Measurements from ENCODE around the gene PABPC4L.

The PABPC4L gene

DNA sequence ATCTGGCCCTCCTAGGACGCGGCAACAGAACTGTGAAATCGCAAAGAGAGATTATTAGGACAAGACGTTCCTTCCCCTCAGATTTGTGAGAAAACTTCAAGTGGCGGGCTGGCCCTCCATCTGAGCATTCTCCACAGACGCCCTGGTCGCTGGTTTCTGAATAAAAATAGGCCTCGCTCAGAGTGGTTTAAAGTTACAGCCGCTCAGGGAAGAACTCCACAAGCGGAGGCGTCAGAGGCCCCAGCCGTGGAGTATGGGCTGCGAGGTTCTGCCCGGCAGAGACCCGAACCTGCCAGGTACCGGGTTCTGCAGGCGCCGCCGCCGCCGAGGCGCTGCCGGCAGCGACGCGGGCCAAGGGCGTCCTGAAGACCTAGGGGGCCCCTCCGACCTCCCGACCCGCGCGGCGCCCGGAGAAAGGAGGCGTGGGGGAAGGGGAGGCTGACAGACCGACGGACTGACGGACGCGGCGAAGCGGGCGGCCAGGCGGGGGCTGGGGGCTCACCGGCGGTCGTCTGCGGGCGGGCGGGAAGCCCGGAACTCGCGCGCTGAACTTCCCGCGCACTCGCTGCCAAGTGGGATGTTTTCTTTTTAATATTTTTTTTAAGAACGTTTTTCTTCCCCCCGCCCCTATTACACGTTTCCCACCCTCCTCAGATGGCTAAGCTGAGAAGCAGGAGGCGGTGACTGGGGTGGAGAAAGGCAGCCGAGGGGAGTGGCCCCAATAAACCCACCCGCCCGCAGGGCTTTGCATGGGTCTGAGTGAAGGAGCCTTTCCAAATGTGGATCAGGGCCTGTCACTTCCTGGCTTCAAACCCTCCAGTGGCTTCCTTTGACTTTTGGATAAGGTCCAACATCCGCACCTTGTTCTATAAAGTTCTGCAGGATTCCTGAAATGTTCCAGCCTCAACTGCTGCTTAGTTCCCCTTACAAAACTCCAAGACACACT, at the start of gene PABPC4L:
PABPC4L (minus strand) TSS at position 574 of the 946 bp plus-strand sequence. CDS start 770 bp downstream, outside the sequence.
- Histone ChIP-seq H2AFZ (peak within 1 kb of the TSS; percentile 84), H3K4me1 (no peaks in the 10 kb centered on the region), H3K4me2 (ENCODE audit: low read length) (peak within 1 kb of the TSS; percentile 54), H3K79me2 (no peaks in the 10 kb centered on the region), H3K27ac (peak within 1 kb of the TSS; percentile 67), H3K36me3 (ENCODE audit: control insufficient read depth, insufficient read depth, low read length) (no peaks in the 10 kb centered on the region), H3K27me3 (ENCODE audit: control insufficient read depth, insufficient read depth, low read length) (no peaks in the 10 kb centered on the region), H3K4me3 (ENCODE audit: low read depth, low read length) (peak within 1 kb of the TSS; percentile 63), H3K9ac (peak within 1 kb of the TSS; percentile 37), H3K9me3 (ENCODE audit: control insufficient read depth, low read length) (no peaks in the 10 kb centered on the region)
- TF ChIP-seq, protein P1, sequence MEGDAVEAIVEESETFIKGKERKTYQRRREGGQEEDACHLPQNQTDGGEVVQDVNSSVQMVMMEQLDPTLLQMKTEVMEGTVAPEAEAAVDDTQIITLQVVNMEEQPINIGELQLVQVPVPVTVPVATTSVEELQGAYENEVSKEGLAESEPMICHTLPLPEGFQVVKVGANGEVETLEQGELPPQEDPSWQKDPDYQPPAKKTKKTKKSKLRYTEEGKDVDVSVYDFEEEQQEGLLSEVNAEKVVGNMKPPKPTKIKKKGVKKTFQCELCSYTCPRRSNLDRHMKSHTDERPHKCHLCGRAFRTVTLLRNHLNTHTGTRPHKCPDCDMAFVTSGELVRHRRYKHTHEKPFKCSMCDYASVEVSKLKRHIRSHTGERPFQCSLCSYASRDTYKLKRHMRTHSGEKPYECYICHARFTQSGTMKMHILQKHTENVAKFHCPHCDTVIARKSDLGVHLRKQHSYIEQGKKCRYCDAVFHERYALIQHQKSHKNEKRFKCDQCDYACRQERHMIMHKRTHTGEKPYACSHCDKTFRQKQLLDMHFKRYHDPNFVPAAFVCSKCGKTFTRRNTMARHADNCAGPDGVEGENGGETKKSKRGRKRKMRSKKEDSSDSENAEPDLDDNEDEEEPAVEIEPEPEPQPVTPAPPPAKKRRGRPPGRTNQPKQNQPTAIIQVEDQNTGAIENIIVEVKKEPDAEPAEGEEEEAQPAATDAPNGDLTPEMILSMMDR (IDR thresholded peaks at IDR 0.05) = no peak

DNA sequence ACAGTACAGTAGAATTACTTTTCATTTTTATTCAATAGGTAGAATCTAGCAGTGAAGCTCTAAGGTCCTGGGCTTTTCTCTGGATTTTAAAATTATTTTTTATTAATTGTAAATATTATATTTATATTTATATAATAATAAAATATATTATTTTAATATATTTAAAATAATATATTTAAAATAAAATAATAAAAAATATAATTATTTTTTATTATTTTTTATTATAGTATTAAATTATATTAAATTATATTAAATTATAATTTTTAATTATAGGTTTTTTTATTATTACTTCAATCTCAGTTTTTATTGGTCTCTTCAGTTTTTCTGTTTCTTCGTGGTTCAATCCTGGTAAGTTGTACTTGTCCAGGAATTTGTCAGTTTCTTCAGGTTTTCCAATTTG, 49.7 kb upstream of the PABPC4L start:
- Histone ChIP-seq H3K4me3 (ENCODE audit: low read depth, low read length) (no peak overlapping the region), H2AFZ (no peak overlapping the region), H3K4me2 (ENCODE audit: low read length) (no peak overlapping the region), H3K9me3 (ENCODE audit: control insufficient read depth, low read length) (no peaks in the 10 kb centered on the region), H3K79me2 (no peaks in the 10 kb centered on the region), H3K9ac (no peak overlapping the region), H3K4me1 (no peaks in the 10 kb centered on the region), H3K27ac (no peak overlapping the region), H3K27me3 (ENCODE audit: control insufficient read depth, insufficient read depth, low read length) (no peaks in the 10 kb centered on the region), H3K36me3 (ENCODE audit: control insufficient read depth, insufficient read depth, low read length) (no peaks in the 10 kb centered on the region)
- TF ChIP-seq, protein P1 (IDR thresholded peaks at IDR 0.05) = no peak

DNA sequence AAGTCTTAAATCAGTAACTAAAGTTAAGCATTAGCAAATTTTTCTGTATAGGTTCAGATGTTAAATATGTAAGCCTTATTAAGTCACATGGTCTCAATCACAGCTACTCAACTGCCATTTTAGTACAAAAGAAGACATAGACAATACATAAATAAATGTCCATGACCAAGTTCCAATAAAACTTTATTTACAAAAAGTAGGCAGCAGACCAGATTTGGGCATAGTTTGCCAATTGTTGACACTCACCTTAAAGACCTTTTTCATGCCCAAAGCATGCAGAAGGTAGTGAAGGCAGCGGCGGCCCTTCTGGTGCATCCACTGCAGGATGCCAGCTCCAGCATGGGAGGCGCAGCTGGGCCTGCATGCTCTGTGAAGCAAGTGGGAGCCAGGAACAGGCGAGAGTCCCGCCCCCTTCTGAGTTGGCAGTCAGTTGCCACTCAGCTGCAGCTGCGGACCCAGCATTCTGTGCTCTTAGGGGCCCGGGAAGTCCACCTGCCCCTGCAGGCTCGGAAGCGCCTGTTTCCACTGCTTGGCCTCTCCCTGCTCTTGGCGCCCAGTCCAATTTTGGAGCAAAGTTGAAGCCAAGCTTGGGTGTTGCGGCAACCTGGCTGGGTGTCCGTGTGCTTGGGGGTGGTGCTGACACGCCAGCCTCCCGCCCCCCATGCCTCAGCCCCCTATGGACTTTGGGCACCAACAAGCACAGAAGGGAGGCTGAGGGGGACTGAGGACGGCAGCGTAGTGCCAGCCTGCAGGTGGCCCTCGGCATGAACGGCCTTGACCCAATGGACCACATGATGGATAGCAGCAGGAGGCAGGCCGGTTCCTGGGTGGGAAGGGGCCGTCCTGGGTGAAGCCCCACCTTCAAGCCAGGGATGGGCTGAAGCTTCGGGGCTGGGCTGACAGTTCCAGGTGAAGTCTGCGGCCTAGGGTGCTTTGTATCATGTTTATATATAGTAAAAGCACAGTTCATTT, 42.4 kb upstream of the PABPC4L start:
- no peaks in the 10 kb centered on the region for H3K9me3 ChIP-seq (ENCODE audit: control insufficient read depth, low read length)
- H3K27me3 ChIP-seq (ENCODE audit: control insufficient read depth, insufficient read depth, low read length) = no peaks in the 10 kb centered on the region
- no peak overlapping the region for H3K4me3 ChIP-seq (ENCODE audit: low read depth, low read length)
- no peak overlapping the region for H3K27ac ChIP-seq
- no peaks in the 10 kb centered on the region for H3K36me3 ChIP-seq (ENCODE audit: control insufficient read depth, insufficient read depth, low read length)
- H3K9ac ChIP-seq = no peak overlapping the region
- TF ChIP-seq, protein P1 (IDR thresholded peaks at IDR 0.05) = no peak
- no peaks in the 10 kb centered on the region for H3K79me2 ChIP-seq
- no peaks in the 10 kb centered on the region for H3K4me1 ChIP-seq
- H3K4me2 ChIP-seq (ENCODE audit: low read length) = no peak overlapping the region
- H2AFZ ChIP-seq = no peak overlapping the region

DNA sequence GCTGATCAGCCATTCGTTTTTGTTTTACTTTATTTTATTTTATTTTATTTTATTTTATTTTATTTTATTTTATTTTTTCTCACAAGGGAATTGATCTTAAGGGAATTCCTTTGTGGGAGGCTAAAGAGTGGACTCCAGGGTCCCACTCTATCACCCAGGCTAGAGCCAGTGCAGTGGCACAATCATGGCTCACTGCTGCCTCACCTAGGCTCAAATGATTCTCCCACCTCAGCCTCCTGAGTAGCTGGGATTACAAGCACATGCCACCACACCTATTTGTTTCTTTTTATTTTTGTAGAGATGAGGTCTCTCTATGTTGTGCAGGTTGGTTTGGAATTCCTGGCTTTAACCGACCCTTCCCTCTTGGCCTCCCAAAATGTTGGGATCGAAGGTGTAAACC, 17.5 kb upstream of the PABPC4L start:
- Histone ChIP-seq H3K79me2 (no peaks in the 10 kb centered on the region), H3K4me2 (ENCODE audit: low read length) (no peak overlapping the region), H3K9me3 (ENCODE audit: control insufficient read depth, low read length) (no peaks in the 10 kb centered on the region), H3K36me3 (ENCODE audit: control insufficient read depth, insufficient read depth, low read length) (no peaks in the 10 kb centered on the region), H3K4me3 (ENCODE audit: low read depth, low read length) (no peak overlapping the region), H3K9ac (no peak overlapping the region), H2AFZ (no peak overlapping the region), H3K4me1 (no peaks in the 10 kb centered on the region), H3K27me3 (ENCODE audit: control insufficient read depth, insufficient read depth, low read length) (no peaks in the 10 kb centered on the region), H3K27ac (no peak overlapping the region)
- TF ChIP-seq, protein P1 (IDR thresholded peaks at IDR 0.05) = no peak

All from parathyroid adenoma (tissue), 2 donors.